ENCODE measurements around the gene BSND.

- TF ChIP-seq EP300 (IDR thresholded peaks at IDR 0.05) = no peak
- no peak for TF ChIP-seq CTCF (IDR thresholded peaks at IDR 0.05)
These were observed 17.3 kb upstream of the BSND start for GRCh38 chr1:54981466-54981865.

Measured in stomach (tissue), 4 donors.